Dendritic cell treated with granulocyte-macrophage colony-stimulating factor and Interleukin-4, amounts not matched to agents 40 ng/mL and 50 ng/mL, for 4 days (primary cell): ENCODE results near the gene SPATA18.
"Not testable (repeated sequence)": the region's sequence is repeated elsewhere in the genome, so short reads cannot be mapped to it uniquely, and the experiment has no call there.

Source experiments
- H3K27ac Mint-ChIP-seq: one replicate; pipeline ENCODE4 v1.8.0; 2022; ENCODE audit warnings: mild to moderate bottlenecking, mixed read lengths
- H3K27me3 Mint-ChIP-seq: one replicate; pipeline ENCODE4 v1.8.0; 2022; ENCODE audit warnings: mild to moderate bottlenecking, mixed read lengths
- H3K36me3 Mint-ChIP-seq: one replicate; pipeline ENCODE4 v1.8.0; 2022; ENCODE audit warnings: low read depth, mixed read lengths
- H3K4me1 Mint-ChIP-seq: one replicate; pipeline ENCODE4 v1.8.0; 2022; ENCODE audit warnings: low read depth, mixed read lengths
- H3K4me3 Mint-ChIP-seq: one replicate; pipeline ENCODE4 v1.8.0; 2022; ENCODE audit warnings: mild to moderate bottlenecking, moderate library complexity, mixed read lengths
- H3K9me3 Mint-ChIP-seq: one replicate; pipeline ENCODE4 v1.8.0; 2022; ENCODE audit warnings: mixed read lengths
- intact Hi-C: fragments of 100-400 bp; cut with micrococcal nuclease; formaldehyde crosslinking; loops from one replicate; pipeline ENCODE4 v1.15.0; 2022

The SPATA18 gene

GRCh38 chr4:52071791-52072546, 20.9 kb downstream of the SPATA18 start:
- Mint-ChIP-seq H3K27ac (no peak overlapping the region), H3K4me1 (no peaks in the 10 kb centered on the region), H3K27me3 (peaks cover 58% of the 10 kb centered on the region), H3K9me3 (no peaks in the 10 kb centered on the region), H3K4me3 (no peak overlapping the region), H3K36me3 (no peaks in the 10 kb centered on the region)
- intact Hi-C loops = no loop called here

GRCh38 chr4:52076731-52077130, 25.6 kb downstream of the SPATA18 start:
- no peak overlapping the region for H3K4me3 Mint-ChIP-seq

GRCh38 chr4:52079659-52080058, 28.6 kb downstream of the SPATA18 start:
- intact Hi-C loops = no loop called here
- H3K4me3 Mint-ChIP-seq = no peak overlapping the region
- no peak overlapping the region for H3K27ac Mint-ChIP-seq
- H3K9me3 Mint-ChIP-seq = no peaks in the 10 kb centered on the region
- H3K27me3 Mint-ChIP-seq = peaks cover 35% of the 10 kb centered on the region
- no peaks in the 10 kb centered on the region for H3K36me3 Mint-ChIP-seq
- H3K4me1 Mint-ChIP-seq = no peaks in the 10 kb centered on the region

More at GRCh38 chr4:52076731-52077130, 25.6 kb downstream of the SPATA18 start:
- intact Hi-C loops = no loop called here
- Mint-ChIP-seq H3K4me1 (no peaks in the 10 kb centered on the region), H3K9me3 (no peaks in the 10 kb centered on the region), H3K27me3 (peaks cover 47% of the 10 kb centered on the region), H3K27ac (no peak overlapping the region), H3K36me3 (no peaks in the 10 kb centered on the region)

GRCh38 chr4:52081216-52081615, 30.1 kb downstream of the SPATA18 start:
- Mint-ChIP-seq H3K36me3 (no peaks in the 10 kb centered on the region), H3K9me3 (no peaks in the 10 kb centered on the region), H3K27me3 (peaks cover 22% of the 10 kb centered on the region), H3K27ac (no peak overlapping the region), H3K4me3 (no peak overlapping the region), H3K4me1 (no peaks in the 10 kb centered on the region)
- intact Hi-C loops = no loop called here

GRCh38 chr4:52086425-52086824, 35.3 kb downstream of the SPATA18 start:
- H3K4me3 Mint-ChIP-seq, H3K9me3 Mint-ChIP-seq, H3K36me3 Mint-ChIP-seq, H3K4me1 Mint-ChIP-seq, H3K27ac Mint-ChIP-seq, intact Hi-C loops, H3K27me3 Mint-ChIP-seq: not testable (repeated sequence)

- no peak overlapping the region for H3K27ac Mint-ChIP-seq
- intact Hi-C loops = no loop called here
- no peaks in the 10 kb centered on the region for H3K36me3 Mint-ChIP-seq
- H3K4me3 Mint-ChIP-seq = no peak overlapping the region
- H3K4me1 Mint-ChIP-seq = peaks cover 5% of the 10 kb centered on the region
- no peaks in the 10 kb centered on the region for H3K9me3 Mint-ChIP-seq
- no peaks in the 10 kb centered on the region for H3K27me3 Mint-ChIP-seq
Measured at GRCh38 chr4:52091801-52092200, 40.7 kb downstream of the SPATA18 start.

- intact Hi-C loops = no loop called here
- Mint-ChIP-seq H3K9me3 (no peaks in the 10 kb centered on the region), H3K27ac (no peak overlapping the region), H3K4me3 (no peak overlapping the region), H3K27me3 (peaks cover 2% of the 10 kb centered on the region), H3K36me3 (no peaks in the 10 kb centered on the region), H3K4me1 (peaks cover 5% of the 10 kb centered on the region)
Measured at GRCh38 chr4:52093466-52093865, 42.4 kb downstream of the SPATA18 start.

- H3K4me1 Mint-ChIP-seq = peaks cover 5% of the 10 kb centered on the region
- no peaks in the 10 kb centered on the region for H3K36me3 Mint-ChIP-seq
- no peak overlapping the region for H3K4me3 Mint-ChIP-seq
- H3K27ac Mint-ChIP-seq = no peak overlapping the region
- peaks cover 2% of the 10 kb centered on the region for H3K27me3 Mint-ChIP-seq
- H3K9me3 Mint-ChIP-seq = no peaks in the 10 kb centered on the region
- intact Hi-C loops = no loop called here
Measured at GRCh38 chr4:52094376-52095145, 43.5 kb downstream of the SPATA18 start.

GRCh38 chr4:52095374-52095773, 44.3 kb downstream of the SPATA18 start:
- no peaks in the 10 kb centered on the region for H3K36me3 Mint-ChIP-seq
- intact Hi-C loops = no loop called here
- no peaks in the 10 kb centered on the region for H3K9me3 Mint-ChIP-seq
- peaks cover 5% of the 10 kb centered on the region for H3K4me1 Mint-ChIP-seq
- no peak overlapping the region for H3K4me3 Mint-ChIP-seq
- H3K27me3 Mint-ChIP-seq = peaks cover 2% of the 10 kb centered on the region
- H3K27ac Mint-ChIP-seq = no peak overlapping the region

GRCh38 chr4:52096048-52096447, 44.9 kb downstream of the SPATA18 start:
- intact Hi-C loops = no loop called here
- no peak overlapping the region for H3K27ac Mint-ChIP-seq
- H3K36me3 Mint-ChIP-seq = no peaks in the 10 kb centered on the region

GRCh38 chr4:52098618-52099017, 47.5 kb downstream of the SPATA18 start:
- H3K27ac Mint-ChIP-seq = no peak overlapping the region
- intact Hi-C loops = no loop called here

More at GRCh38 chr4:52096048-52096447, 44.9 kb downstream of the SPATA18 start:
- H3K4me3 Mint-ChIP-seq = no peak overlapping the region
- peaks cover 2% of the 10 kb centered on the region for H3K27me3 Mint-ChIP-seq
- H3K4me1 Mint-ChIP-seq = peaks cover 5% of the 10 kb centered on the region
- H3K9me3 Mint-ChIP-seq = no peaks in the 10 kb centered on the region

GRCh38 chr4:52099860-52100461, 48.9 kb downstream of the SPATA18 start:
- Mint-ChIP-seq H3K4me3 (no peak overlapping the region), H3K36me3 (no peaks in the 10 kb centered on the region), H3K27me3 (peaks cover 2% of the 10 kb centered on the region), H3K27ac (no peak overlapping the region), H3K9me3 (no peaks in the 10 kb centered on the region), H3K4me1 (no peaks in the 10 kb centered on the region)
- intact Hi-C loops = no loop called here

More at GRCh38 chr4:52098618-52099017, 47.5 kb downstream of the SPATA18 start:
- Mint-ChIP-seq H3K36me3 (no peaks in the 10 kb centered on the region), H3K4me3 (no peak overlapping the region), H3K4me1 (no peaks in the 10 kb centered on the region), H3K27me3 (peaks cover 2% of the 10 kb centered on the region), H3K9me3 (no peaks in the 10 kb centered on the region)

GRCh38 chr4:52102587-52102986, 51.5 kb downstream of the SPATA18 start:
- intact Hi-C loops = no loop called here
- Mint-ChIP-seq H3K27ac (no peak overlapping the region), H3K27me3 (no peaks in the 10 kb centered on the region), H3K36me3 (no peaks in the 10 kb centered on the region), H3K4me3 (no peak overlapping the region), H3K4me1 (no peaks in the 10 kb centered on the region), H3K9me3 (no peaks in the 10 kb centered on the region)

- Mint-ChIP-seq H3K9me3 (no peaks in the 10 kb centered on the region), H3K27ac (no peak overlapping the region), H3K4me3 (no peak overlapping the region), H3K36me3 (no peaks in the 10 kb centered on the region), H3K4me1 (no peaks in the 10 kb centered on the region), H3K27me3 (no peaks in the 10 kb centered on the region)
- intact Hi-C loops = no loop called here
Measured at GRCh38 chr4:52103319-52103718, 52.2 kb downstream of the SPATA18 start.
